Pons (tissue), 1 donor: Measurements from ENCODE around the gene PRSS3.
"Not testable (repeated sequence)": the region's sequence is repeated elsewhere in the genome, so short reads cannot be mapped to it uniquely, and the experiment has no call there.

Source experiments
- DNase-seq: peaks from one replicate; pipeline ENCODE4 v3.0.0-alpha.2; 2016; ENCODE audit warnings: low spot score

The PRSS3 gene

DNA sequence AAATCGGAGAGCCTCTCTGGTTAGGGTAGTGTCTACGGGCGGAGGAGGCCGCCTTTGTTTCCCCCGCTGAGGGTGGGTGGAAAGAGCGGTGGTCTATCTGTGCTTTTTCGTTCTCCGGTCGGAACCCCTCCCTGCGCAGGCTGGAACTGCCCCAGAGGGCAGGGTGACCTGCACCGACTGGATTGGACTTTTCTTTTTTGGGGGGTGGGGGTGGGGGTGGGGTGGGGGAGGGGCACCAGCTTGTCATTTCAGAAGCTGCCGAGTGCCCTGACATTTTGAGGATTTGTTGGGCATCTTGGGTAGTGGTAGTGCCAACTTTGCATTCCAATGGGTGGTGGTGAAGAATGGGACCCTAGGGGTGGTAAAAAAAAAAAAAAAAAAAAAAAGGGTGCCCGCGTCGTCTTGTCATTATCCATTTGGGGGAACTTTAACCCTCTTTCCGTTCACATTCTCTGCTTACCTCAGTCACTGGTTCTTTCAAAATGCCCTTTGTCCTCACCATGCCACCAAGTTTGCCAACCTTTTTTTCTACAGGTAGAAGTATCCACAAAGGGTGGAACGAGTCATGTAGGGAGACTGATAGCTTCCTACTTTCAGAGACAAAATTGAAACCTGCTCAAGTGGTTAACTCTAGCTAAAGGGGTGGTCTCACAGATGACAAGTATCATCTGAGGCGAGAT lies 22.9 kb downstream of the PRSS3 start:
- DNase-seq: peak; percentile 42

DNA sequence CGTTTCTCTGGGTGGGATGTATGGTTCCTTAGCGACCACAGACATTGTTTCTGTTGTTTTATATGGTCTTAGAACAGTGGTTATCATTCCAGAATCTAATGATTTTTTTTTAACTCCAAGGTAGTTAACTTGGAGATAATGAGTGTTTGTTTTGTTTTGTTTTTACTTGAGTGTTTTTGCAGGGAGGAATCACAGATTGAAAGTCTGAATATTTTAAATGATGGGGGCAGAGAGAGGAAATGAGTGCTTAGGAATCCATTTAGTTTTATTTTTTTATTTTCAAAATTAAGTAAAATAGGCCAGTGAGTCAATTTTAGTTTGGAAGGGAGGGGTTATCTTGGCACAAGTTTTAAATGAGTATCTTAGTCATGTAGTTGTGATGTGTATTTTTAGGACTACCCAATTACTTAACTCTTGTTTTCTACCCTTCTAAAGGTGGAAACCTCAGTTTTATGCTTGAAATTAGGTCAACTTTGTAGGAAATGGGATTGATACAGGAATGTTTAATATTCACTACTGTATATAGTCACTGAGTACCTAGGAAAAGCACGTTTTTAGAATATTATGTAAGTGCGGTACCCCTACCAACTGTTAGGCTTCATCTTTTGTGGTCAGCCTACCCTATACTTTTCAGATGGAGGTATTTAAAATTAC lies 23.6 kb downstream of the PRSS3 start:
- peak; percentile 41 for DNase-seq

DNA sequence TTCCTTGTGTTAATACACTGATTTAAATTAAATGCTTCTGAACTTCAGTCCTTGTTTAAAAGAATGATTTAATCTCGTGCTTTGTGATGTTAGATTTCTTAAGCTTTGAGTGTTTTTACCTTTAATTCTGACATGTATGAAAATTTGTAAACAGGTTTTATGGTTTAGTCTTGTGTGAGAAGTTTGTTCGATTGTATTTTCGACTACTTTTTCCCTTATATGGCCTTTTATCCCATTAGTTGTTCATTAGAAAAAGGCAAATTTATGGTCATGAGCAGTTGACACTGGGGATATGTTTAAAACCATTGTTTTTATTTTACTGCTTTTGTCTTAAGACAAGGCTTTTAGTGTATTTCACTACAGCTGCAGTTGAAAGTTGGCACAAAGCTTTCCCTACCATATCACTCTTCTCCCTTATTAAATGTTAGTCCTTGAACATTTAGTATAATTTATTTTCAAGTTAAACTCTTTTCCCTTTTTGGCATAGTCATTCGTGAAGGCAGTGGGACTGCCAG lies 24.9 kb downstream of the PRSS3 start:
- peak; percentile 83 for DNase-seq

DNA sequence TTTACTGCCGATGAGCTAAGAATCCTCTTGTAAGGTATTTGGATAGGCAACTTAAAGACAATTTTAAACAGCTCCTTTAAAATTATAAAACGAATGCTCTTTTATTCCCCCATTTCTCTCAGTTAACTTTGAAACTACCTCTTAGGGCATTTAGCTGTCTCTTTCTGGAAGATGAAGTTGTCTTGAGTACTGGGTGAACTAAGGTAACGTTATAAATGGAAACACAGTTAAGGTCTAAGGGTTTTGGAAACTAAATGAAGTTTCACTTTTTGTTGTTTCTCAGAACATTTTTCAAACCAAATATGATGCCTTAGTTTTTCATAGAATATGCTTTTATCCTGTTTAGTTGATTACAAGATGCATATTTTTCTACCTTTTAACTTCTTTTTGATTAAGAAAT lies 28.4 kb downstream of the PRSS3 start:
- DNase-seq: no peak

DNA sequence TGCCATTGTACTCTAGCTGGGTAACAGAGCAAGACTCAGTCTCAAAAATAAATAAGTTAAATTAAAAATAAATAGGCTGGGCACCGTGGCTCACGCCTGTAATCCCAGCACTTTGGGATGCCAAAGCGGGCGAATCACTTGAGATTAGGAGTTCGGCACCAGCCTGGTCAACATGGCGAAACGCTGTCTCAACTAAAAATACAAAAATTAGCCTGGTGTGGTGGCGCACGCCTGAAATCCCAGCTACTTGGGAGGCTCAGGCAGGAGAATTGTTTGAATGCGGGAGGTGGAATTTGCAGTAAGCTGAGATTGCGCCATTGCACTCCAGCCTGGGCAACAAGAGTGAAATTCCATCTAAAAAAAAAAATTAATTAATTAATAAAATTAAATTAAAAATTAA lies 31.9 kb downstream of the PRSS3 start:
- not testable (repeated sequence) for DNase-seq

DNA sequence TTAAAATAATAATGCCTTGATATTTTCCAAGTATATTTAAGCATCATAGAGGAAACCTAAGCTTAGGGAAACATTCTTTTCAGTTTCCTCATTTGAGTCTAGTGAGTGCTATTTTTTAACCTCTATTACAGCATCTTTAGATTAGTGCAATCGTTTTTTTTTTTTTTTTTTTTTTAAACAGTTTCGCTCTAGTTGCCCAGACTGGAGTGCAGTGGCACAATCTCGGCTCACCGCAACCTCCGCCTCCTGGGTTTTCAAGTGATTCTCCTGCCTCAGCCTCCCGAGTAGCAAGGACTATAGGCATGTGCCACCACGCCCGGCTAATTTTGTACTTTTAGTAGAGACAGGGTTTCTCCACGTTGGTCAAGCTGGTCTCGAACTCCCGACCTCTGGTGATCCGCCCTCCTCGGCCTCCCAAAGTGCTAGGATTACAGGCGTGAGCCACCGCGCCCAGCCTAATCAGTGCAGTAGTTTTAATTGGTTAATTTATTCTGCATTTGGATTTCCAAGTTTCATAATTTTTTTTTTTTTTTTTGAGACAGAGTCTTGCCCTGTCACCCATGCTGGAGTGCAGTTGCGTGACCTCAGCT lies 34.4 kb downstream of the PRSS3 start:
- not testable (repeated sequence) for DNase-seq

DNA sequence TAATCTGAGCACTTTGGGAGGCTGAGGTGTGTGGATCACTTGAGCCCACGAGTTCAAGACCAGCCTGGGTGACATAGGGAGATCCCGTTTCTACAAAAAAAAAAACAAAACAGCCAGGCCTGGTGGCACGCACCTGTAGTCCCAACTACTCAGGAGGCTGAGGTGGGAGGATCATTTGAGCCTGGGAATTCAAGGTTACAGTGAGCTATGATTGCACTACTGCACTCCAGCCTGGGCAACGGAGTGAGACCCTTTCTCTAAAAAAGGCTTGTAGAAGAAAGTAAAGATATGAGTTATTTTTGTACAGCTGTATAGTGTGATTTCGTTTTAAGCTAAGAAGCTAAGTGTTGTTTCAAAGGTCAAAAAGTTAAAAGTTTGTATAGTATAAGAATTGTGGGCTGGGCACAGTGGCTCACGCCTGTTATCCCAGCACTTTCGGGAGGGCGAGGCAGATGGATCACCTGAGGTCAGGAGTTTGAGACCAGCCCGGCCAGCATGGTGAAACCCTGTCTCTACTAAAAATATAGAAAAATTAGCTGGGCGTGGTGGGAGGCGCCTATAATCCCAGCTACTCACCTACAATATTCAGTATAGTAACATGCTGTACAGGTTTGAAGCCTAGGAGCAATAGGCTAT lies 40.4 kb downstream of the PRSS3 start:
- no peak for DNase-seq

DNA sequence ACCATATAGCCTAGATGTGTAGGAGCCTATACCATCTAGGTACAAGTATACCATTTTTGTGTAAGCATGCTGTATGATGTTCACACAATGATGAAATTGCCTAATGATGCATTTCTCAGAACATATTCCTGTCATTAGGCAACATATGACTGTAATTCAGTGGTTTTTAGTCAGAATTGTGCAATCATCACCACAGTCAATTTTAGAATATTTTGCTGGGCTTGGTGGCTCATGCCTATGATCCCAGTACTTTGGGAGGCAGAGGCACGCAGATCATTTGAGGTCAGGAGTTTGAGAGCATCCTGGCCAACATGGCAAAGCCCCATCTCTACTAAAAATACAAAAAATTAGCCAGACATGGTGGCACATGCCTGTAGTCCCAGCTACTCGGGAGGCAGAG lies 40.9 kb downstream of the PRSS3 start:
- DNase-seq: not testable (repeated sequence)

DNA sequence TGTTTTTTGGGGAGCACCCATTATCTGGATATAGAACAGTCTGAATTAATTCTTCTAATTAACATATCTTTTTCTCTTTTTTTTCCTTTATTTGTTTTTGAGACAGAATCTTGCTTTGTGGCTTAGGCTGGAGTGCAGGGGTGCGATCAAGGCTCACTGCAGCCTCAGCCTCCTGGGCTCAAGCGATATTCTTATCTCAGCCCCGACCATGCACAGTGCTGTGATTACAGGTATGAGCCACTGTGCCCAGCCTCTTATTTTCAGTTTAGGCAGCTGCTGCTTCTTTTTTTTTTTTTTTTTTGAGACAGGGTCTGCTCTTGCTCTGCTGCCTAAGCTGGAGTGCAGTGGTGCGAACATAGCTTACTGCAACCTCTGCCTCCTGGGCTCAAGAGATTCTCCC lies 41.8 kb downstream of the PRSS3 start:
- DNase-seq: no peak

DNA sequence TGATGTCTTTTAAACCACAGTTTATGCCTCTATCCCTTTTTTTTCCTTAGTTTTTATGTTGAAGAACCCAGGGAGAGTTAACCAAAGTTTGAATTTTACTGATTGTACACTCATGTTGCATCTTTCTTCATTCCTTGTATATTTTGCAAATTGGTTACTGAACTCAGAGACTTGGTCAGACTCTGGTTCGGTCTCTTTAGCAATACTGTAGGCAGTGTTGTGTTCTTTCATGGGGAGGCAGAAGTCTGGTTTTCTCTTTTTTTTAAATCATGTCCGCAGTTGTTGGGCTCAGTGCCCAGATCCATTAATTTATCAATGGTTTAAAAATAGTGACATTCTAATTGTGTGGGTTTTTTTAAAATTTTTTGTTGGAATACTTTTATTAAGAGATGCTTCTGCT lies 45.0 kb downstream of the PRSS3 start:
- no peak for DNase-seq

DNA sequence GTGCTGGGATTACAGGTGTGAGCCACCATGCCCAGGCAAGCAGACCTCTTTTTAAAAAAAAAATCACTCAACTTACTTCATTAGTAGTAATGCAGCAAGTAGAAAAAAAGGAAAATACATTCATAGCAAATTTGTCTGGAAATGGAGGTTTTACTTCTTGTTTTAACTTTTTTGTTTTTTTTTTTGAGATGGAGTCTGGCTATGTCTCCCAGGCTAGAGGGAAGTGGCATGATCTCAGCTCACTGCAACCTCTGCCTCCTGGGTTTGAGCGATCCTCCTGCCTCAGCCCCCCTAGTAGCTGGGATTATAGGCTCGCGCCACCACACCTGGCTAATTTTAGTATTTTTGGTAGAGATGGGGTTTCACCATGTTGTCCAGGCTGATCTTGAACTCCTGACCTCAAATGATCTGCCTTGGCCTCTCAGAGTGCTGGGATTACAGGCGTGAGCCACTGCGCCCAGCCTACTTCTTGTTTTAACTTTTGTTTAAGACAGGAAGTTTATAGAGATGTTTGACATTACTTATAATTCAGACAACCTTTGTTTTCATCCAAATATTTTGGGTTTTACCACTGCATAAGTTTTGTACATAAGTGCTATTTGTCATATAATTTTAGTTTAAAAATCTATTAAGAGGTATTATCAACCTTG lies 48.1 kb downstream of the PRSS3 start:
- DNase-seq: no peak

DNA sequence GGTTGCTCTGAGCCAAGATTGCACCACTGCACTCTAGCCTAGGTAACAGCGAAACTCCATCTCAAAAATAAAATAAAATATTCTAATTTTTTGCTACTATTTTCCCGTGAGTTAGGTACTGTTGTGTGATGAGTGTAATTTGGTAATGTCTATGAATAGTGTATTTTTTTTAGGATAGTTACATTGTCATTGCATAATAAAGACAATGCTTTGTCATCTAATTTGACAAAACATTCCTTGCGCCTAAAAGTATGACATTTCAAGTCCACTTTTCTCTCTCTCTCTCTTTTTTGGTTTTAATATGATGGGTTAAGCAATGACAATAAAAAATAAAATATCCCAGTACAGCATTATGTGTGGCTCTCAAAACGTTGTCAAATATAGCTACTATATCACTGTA lies 50.9 kb downstream of the PRSS3 start:
- DNase-seq: no peak

DNA sequence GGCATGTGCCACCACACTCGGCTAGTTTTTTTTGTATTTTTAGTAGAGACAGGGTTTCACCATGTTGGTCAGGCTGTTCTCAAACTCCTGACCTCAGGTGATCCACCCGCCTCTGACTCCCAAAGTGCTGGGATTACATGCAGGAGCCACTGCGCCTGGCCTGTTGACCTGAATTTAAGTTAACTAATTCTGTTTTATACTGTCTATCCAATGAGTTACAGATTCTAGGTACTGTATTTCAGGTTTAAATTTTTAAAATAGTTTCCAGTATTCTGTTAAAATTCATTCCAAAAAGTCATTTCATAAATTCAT lies 52.5 kb downstream of the PRSS3 start:
- DNase-seq: not testable (repeated sequence)
